ENCODE measurements around the gene COL1A2.

The COL1A2 gene

GRCh38 chr7:94382746-94383145 is 11.9 kb upstream of the COL1A2 start:
- DNase-seq (ENCODE audit: low read depth in 2 of 3, low spot score in 2 of 3): no peak

- DNase-seq (ENCODE audit: low read depth in 2 of 3, low spot score in 2 of 3): no peak
Measured at GRCh38 chr7:94384315-94384714, 10.4 kb upstream of the COL1A2 start.

DNA sequence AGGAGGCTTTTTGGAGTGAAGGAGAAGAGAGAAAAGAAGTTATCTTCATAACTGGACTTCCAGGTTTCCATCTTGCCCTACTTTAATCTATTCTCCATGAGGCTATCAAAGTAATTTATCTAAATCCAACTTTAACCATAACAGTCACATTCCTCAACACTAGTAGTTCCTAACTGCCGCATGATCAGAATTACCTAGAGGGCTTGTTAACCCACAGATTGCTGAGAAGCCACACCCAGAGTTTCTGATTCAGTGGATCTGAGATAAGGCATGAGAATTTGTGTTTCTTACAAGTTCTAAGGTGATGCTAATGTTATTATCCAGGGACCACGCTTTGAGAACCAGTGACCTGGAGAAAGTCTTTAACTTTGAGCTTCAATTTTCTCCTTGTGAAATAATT is 8.3 kb upstream of the COL1A2 start:
- DNase-seq (ENCODE audit: low read depth in 2 of 3, low spot score in 2 of 3): no peak

GRCh38 chr7:94388540-94388939 is 6.2 kb upstream of the COL1A2 start:
- DNase-seq (ENCODE audit: low read depth in 2 of 3, low spot score in 2 of 3): no peak

DNA sequence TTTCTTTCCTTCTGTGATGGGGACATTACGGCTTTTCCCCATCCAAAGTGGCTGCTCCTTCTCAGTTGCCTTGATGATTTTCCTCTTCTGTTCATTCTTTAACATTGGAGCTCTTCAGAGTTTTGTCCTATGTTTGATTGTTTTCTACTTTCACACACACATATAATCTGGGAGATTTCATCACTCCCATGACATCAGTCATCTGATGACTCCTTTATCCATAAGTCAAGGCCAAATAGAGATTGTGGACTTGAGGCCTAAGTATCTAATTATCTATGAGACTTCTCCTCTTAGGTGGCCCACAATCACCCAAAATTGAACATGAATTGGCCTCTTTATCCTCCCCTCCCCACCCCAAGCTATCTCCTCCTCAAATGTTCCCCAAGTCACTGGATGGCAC is 5.3 kb upstream of the COL1A2 start:
- no peak for DNase-seq (ENCODE audit: low read depth in 2 of 3, low spot score in 2 of 3)

DNA sequence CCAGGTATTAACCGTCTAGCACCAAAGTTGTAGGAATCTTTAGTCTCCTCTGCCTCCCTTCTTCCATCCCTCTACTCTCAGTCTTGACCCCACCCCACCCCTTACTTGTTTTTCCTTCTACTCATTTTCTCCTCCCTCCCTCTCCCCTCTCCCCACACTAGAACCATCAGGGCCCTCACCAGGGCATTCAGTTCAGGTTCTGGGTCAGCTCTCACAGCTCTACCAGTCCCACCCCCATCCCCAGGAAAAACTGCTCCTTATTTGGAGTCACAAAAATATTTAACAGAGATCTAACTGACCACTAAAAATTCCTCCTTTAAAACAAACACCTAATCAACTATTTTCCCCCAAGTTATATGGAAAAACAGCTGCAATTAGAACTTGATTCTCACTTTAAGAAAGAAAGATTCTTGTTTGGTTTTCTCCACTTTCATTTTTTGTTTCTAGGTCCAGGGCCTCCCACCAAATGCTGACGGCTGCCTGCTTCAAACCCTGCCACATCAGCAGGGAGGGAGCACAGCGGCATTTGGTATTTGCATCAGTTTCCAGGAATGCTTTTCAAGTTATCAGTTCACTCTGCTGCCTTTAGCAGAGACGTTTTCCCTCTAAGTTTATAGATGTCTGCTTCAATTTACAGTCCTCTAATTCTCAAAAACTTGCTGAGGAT is 2.8 kb upstream of the COL1A2 start:
- no peak for DNase-seq (ENCODE audit: low read depth in 2 of 3, low spot score in 2 of 3)

GRCh38 chr7:94392393-94392786 is 2.3 kb upstream of the COL1A2 start:
- no peak for DNase-seq (ENCODE audit: low read depth in 2 of 3, low spot score in 2 of 3)

DNA sequence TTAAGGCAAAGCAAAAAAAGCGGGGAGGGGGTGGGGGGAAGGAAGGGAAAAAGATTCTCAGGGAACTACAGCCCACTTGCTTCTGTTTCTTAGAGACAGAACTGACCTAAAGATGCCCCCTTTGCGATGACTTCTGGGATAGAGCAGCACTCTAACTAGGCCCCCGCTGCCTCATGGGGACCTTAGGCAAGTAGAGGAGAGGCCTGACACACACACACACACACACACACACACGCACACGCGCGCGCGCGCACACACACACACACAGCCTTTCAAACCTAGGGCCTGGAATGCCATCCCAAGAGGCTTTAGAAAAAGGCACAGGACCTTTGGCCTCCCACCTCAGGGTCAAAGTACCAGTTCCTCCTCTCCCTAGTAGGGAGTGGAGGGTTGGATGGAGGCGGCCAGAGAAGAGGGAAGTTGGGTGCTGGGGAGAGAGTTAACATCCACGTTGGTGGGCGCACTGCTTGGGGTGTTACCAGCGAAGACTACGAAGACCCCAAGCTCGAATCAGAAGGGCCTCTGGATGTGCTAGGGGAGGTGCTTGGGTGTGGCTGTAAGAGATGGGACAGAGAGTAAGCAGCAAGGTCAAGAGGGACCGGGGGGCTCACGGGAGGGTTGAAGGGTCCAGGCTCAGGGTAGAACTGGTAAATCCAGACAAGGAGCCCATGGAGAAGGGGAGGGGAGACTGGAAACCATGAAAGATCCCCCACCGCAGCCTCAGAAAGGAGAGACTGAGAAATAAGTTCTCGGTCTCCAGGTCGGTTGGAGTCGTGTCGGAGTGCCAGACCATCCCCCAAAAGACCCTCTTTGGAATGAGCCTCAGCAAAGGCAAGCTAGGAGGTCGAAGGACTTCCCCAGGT is 1.2 kb upstream of the COL1A2 start:
- no peak for DNase-seq (ENCODE audit: low read depth in 2 of 3, low spot score in 2 of 3)

GRCh38 chr7:94394109-94394436 is 622 bp upstream of the COL1A2 start:
- no peak for DNase-seq (ENCODE audit: low read depth in 2 of 3, low spot score in 2 of 3)

DNA sequence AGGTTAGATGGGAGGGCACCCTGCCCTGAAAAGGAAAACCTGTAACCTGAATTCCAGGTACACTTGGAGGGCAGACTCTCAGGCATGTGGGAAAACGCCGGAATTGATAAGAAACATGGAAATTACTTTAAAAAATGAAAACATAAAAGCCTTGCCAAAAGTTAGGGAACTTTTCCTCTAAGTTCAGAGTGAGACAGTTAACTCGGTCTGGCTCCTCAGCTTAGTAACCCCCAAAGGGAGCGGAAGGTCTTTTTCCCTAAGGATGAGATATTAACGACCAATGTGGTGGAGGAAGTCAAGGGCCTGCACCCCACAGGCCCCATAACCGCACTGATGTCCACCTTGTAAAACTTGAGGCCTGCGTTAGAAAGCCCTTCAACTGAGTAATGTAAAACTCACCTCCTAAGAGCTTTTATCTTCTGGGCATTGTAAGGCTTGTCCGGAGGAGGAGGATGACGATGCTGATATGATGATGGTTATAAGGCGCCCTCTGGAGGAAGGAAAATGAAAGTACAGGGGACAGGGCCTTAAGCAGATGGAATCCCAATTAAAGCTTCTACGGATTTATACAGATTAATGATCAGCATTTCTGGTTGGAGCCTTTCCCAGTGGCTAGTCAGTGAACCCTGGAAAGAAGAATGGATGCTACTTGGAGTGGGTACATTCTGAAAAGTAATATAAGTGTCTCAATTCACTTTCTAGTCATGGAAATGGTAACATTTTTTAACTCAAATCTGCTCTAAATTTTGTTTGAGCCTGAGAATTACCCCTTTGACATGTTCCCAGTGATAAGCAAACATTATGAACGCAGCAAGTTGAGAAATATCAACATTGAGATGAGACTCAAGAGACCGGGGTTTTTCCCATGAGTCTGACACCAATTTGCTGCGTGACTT is 694 bp downstream of the COL1A2 start:
- no peak for DNase-seq (ENCODE audit: low read depth in 2 of 3, low spot score in 2 of 3)

DNA sequence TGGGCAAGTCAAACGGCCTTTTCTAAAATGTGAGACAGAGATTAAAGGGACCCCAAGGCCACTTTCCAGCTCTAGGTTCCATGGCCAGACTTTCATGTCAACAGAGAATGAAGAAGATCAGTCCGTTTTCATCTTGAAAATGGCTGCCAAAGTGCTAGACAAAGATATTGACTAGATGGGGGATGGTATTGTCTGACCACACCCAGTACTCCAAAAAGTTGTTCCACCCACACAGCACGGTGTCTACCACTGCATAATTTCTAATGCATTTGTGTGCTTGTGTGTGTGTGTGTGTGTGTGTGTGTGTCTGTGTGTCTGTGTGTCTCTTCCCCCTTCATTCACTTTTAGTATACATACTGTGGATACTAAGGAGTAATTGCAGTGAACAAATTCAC is 1.3 kb downstream of the COL1A2 start:
- no peak for DNase-seq (ENCODE audit: low read depth in 2 of 3, low spot score in 2 of 3)

DNA sequence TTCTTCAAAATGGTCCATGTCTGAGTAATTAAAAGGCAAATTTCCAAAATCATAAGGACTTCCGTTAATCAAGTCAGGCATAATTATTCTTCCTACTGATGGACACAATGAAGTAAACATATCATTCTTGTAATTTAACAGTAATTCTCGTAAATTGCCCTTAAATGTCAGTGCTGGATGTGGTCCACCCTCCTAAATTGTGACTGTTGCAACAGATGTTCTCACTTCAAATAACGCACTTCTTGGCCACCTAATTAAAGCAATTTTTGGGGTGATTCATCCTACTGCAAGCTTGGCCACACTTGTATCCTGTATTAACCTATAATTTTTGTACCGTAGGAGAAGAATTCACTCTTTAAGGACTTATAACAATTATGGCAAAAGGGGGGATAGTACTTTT is 1.9 kb downstream of the COL1A2 start:
- DNase-seq (ENCODE audit: low read depth in 2 of 3, low spot score in 2 of 3): no peak

- DNase-seq (ENCODE audit: low read depth in 2 of 3, low spot score in 2 of 3): no peak
Measured at GRCh38 chr7:94397722-94398121, 3.0 kb downstream of the COL1A2 start.

DNA sequence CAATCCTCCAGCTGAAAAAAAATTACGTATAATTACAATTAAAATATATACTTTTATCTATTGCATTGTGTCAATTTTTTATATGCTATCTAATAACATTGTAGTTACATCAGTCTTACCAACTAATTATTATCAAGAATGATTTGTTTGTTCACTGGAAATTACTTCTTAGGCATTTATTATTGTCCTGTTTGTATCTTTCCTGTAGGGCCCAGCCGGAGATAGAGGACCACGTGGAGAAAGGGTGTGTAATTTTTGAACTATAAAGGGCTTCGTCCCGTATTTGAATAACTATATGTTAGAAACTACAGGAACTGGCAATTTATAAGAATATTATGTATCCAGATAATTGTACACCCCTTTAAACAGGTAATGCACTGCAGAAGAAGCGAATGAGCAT is 4.1 kb downstream of the COL1A2 start:
- DNase-seq (ENCODE audit: low read depth in 2 of 3, low spot score in 2 of 3): no peak

GRCh38 chr7:94400022-94400421 is 5.3 kb downstream of the COL1A2 start:
- no peak for DNase-seq (ENCODE audit: low read depth in 2 of 3, low spot score in 2 of 3)

GRCh38 chr7:94400643-94401427 is 6.1 kb downstream of the COL1A2 start:
- DNase-seq (ENCODE audit: low read depth in 2 of 3, low spot score in 2 of 3): no peak

GRCh38 chr7:94401428-94401814 is 6.7 kb downstream of the COL1A2 start:
- no peak for DNase-seq (ENCODE audit: low read depth in 2 of 3, low spot score in 2 of 3)

GRCh38 chr7:94403546-94403945 is 8.9 kb downstream of the COL1A2 start:
- DNase-seq (ENCODE audit: low read depth in 2 of 3, low spot score in 2 of 3): no peak

GRCh38 chr7:94405506-94405905 is 10.8 kb downstream of the COL1A2 start:
- no peak for DNase-seq (ENCODE audit: low read depth in 2 of 3, low spot score in 2 of 3)

DNA sequence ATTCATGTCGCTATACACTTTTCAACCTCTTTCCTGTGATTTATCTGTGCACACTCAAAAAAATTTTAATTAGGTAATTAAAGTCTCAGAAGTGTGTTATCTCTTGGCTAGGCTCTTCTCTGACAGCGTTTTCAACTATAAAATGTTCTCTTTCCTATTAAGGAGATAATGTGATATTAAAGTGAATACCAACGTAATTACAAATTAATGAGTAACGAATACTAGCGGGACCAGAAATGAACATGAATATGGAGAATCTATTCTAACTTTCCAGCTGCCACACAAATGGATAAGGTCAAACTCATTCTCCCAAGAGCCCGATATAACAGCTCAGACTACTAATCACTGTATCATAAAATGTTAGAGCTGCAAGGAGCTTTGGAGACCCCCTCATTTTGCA is 12.0 kb downstream of the COL1A2 start:
- DNase-seq (ENCODE audit: low read depth in 2 of 3, low spot score in 2 of 3): no peak
